H1 (cell line): Measurements from ENCODE around the gene PXDC1. TPM values are rescaled to one million over a fixed set of nuclear protein-coding genes. Genes with fewer than 3 reads are reported as not detected.

Experiments
- CTCF ChIA-PET: fragments of 300-600 bp; sonication (Branson Sonifier 250); formaldehyde crosslinking; loops from one replicate; lab custom pipeline; 2021; ENCODE audit not compliant: partially characterized antibody; lab: Charles Lee
- POLR2A ChIA-PET: fragments of 300-600 bp; sonication (Branson Sonifier 250); formaldehyde crosslinking; loops from one replicate; lab custom pipeline; 2021; ENCODE audit warnings: inconsistent platforms; ENCODE audit not compliant: partially characterized antibody; lab: Charles Lee
- DNase-seq, 2 experiments: peaks; one replicate each; pipeline versions ENCODE4 v3.0.0 to v3.0.0-alpha.2; 2010 to 2022; ENCODE audit warnings: low spot score in 2 of 2, low read depth in 1 of 2, mixed read lengths in 1 of 2
- FAIRE-seq: peaks from 2 replicates; lab custom pipeline; 2011; peaks lifted over from hg19 to GRCh38; lab: Jason Lieb, UNC
- H2AFZ ChIP-seq: 2 replicates; pipeline ENCODE4 v1.8.1; 2012; ENCODE audit warnings: low read length, inconsistent platforms
- H2AK5ac ChIP-seq: 2 replicates; pipeline ENCODE4 v1.6.1; 2013; ENCODE audit warnings: low read depth, low read length
- H2BK120ac ChIP-seq: replicated peaks from 2 replicates; pipeline ENCODE3; 2013; ENCODE audit warnings: low read depth, low read length, inconsistent platforms
- H2BK12ac ChIP-seq: 2 replicates; pipeline ENCODE4 v1.6.1; 2013; ENCODE audit warnings: low read depth, low read length
- H2BK15ac ChIP-seq: 2 replicates; pipeline ENCODE4 v1.6.1; 2013; ENCODE audit warnings: low read length
- H2BK20ac ChIP-seq: 2 replicates; pipeline ENCODE4 v1.6.1; 2013; ENCODE audit warnings: low read length
- H2BK5ac ChIP-seq: 2 replicates; pipeline ENCODE4 v1.6.1; 2013; ENCODE audit warnings: low read depth, low read length
- H3K14ac ChIP-seq: 2 replicates; pipeline ENCODE4 v1.6.1; 2013; ENCODE audit warnings: inconsistent platforms; ENCODE audit not compliant: insufficient read length
- H3K18ac ChIP-seq: 2 replicates; pipeline ENCODE4 v1.6.1; 2013; ENCODE audit warnings: low read length; ENCODE audit errors: extremely low read depth
- H3K23ac ChIP-seq: 2 replicates; pipeline ENCODE4 v1.6.1; 2013; ENCODE audit warnings: inconsistent platforms; ENCODE audit not compliant: insufficient read length
- H3K23me2 ChIP-seq: 2 replicates; pipeline ENCODE4 v1.6.1; 2013; ENCODE audit warnings: low read depth, low read length
- H3K27ac ChIP-seq: 2 replicates; pipeline ENCODE4 v1.6.1; 2011; ENCODE audit warnings: low read depth, low read length, inconsistent platforms
- H3K27me3 ChIP-seq, 4 experiments: replicated peaks in 1 of 4; 1 replicate in 1 of 4; 2 replicates in 3 of 4; pipeline versions ENCODE4 v1.6.1 to v1.8.1; 2011 to 2013; ENCODE audit warnings: low read length in 3 of 4, mild to moderate bottlenecking in 3 of 4, inconsistent platforms in 2 of 4, mixed read lengths in 2 of 4, moderate library complexity in 1 of 4; ENCODE audit not compliant: control insufficient read depth in 3 of 4, insufficient read depth in 3 of 4; ENCODE audit errors: extremely low read depth in 1 of 4
- H3K36me3 ChIP-seq, 4 experiments: 2 replicates each; pipeline versions ENCODE4 v1.6.1 to v1.8.1; 2011 to 2013; ENCODE audit warnings: mild to moderate bottlenecking in 4 of 4, low read length in 3 of 4, moderate library complexity in 2 of 4, control low read depth in 1 of 4, inconsistent platforms in 1 of 4; ENCODE audit not compliant: insufficient read depth in 4 of 4, control insufficient read depth in 2 of 4
- H3K4ac ChIP-seq: replicated peaks from 2 replicates; pipeline ENCODE3; 2013; ENCODE audit warnings: low read length, low read depth, mixed read lengths, inconsistent platforms; ENCODE audit not compliant: insufficient read length
- H3K4me1 ChIP-seq, 4 experiments: replicated peaks in 1 of 4; 1 replicate in 1 of 4; 2 replicates in 3 of 4; pipeline versions ENCODE4 v1.6.1 to v1.8.1; 2011 to 2013; ENCODE audit warnings: low read length in 3 of 4, inconsistent platforms in 2 of 4, mixed read lengths in 1 of 4; ENCODE audit not compliant: insufficient read depth in 4 of 4, control insufficient read depth in 3 of 4
- H3K4me2 ChIP-seq, 2 experiments: 2 replicates each; pipeline versions ENCODE4 v1.6.1 to v1.8.1; 2011 to 2013; ENCODE audit warnings: low read depth in 2 of 2, low read length in 2 of 2, control low read depth in 1 of 2, inconsistent platforms in 1 of 2, mild to moderate bottlenecking in 1 of 2; ENCODE audit not compliant: insufficient read depth in 1 of 2
- H3K4me3 ChIP-seq, 4 experiments: fragments of 200-600, 300-600 bp in 1 of 4; sonication (generic), shearing (Covaris generic), sonication (Bioruptor Twin) in 1 of 4; 2 replicates each; pipeline versions ENCODE4 v1.5.1 to v1.8.1; 2011 to 2016; ENCODE audit warnings: low read length in 4 of 4, low read depth in 3 of 4, control low read depth in 2 of 4, inconsistent platforms in 2 of 4, mild to moderate bottlenecking in 2 of 4, mixed read lengths in 1 of 4, moderate library complexity in 1 of 4; ENCODE audit not compliant: insufficient read depth in 2 of 4; ENCODE audit errors: extremely low read depth in 1 of 4
- H3K56ac ChIP-seq: replicated peaks from 2 replicates; pipeline ENCODE3; 2013; ENCODE audit warnings: low read depth, mild to moderate bottlenecking, mixed read lengths, low read length, inconsistent platforms; ENCODE audit not compliant: insufficient read length
- H3K79me1 ChIP-seq: 2 replicates; pipeline ENCODE4 v1.6.1; 2013; ENCODE audit warnings: low read depth, low read length, control low read depth
- H3K79me2 ChIP-seq, 2 experiments: 2 replicates each; pipeline versions ENCODE4 v1.6.1 to v1.8.1; 2012 to 2013; ENCODE audit warnings: low read length in 2 of 2, mild to moderate bottlenecking in 2 of 2, inconsistent platforms in 1 of 2; ENCODE audit not compliant: insufficient read depth in 2 of 2, control insufficient read depth in 1 of 2
- H3K9ac ChIP-seq, 4 experiments: replicated peaks in 1 of 4; 1 replicate in 1 of 4; 2 replicates in 3 of 4; pipeline versions ENCODE4 v1.6.1 to v1.8.1; 2011 to 2013; ENCODE audit warnings: low read depth in 3 of 4, low read length in 3 of 4, control low read depth in 2 of 4, mild to moderate bottlenecking in 2 of 4, moderate library complexity in 2 of 4, inconsistent platforms in 1 of 4; ENCODE audit errors: extremely low read depth in 1 of 4
- H3K9me3 ChIP-seq, 2 experiments: 2 replicates each; pipeline versions ENCODE4 v1.6.1 to v1.8.1; 2012 to 2013; ENCODE audit warnings: mild to moderate bottlenecking in 2 of 2, moderate library complexity in 2 of 2, control low read depth in 1 of 2, inconsistent platforms in 1 of 2, low read depth in 1 of 2, low read length in 1 of 2, mixed read lengths in 1 of 2; ENCODE audit not compliant: insufficient read depth in 2 of 2
- H4K20me1 ChIP-seq, 2 experiments: replicated peaks in 1 of 2; 2 replicates each; pipeline versions ENCODE3 to v1.8.1; 2011 to 2013; ENCODE audit warnings: inconsistent platforms in 2 of 2, low read length in 2 of 2, mild to moderate bottlenecking in 1 of 2; ENCODE audit not compliant: insufficient read depth in 2 of 2, control insufficient read depth in 1 of 2
- H4K5ac ChIP-seq: 2 replicates; pipeline ENCODE4 v1.6.1; 2013; ENCODE audit warnings: low read length, low read depth, mixed read lengths, inconsistent platforms; ENCODE audit not compliant: insufficient read length
- H4K8ac ChIP-seq: 2 replicates; pipeline ENCODE4 v1.8.0; 2013; ENCODE audit warnings: mild to moderate bottlenecking, moderate library complexity, low read length, inconsistent platforms; ENCODE audit not compliant: insufficient read depth; ENCODE audit errors: extremely low read depth
- H4K91ac ChIP-seq: replicated peaks from 2 replicates; pipeline ENCODE3; 2013; ENCODE audit warnings: low read length, mixed read lengths, inconsistent platforms; ENCODE audit not compliant: insufficient read length
- BRCA1 ChIP-seq: IDR thresholded peaks from 2 replicates; pipeline ENCODE4 v1.6.1; 2012; ENCODE audit warnings: low read depth, low read length, improper control_type of control experiment
- CEBPB ChIP-seq: IDR thresholded peaks from 2 replicates; pipeline ENCODE4 v1.6.1; 2012; ENCODE audit warnings: low read depth, low read length
- NRF1 ChIP-seq: IDR thresholded peaks from 2 replicates; pipeline ENCODE4 v1.6.1; 2011; ENCODE audit warnings: mild to moderate bottlenecking, low read depth, low read length, improper control_type of control experiment
- TBP ChIP-seq: IDR thresholded peaks from 2 replicates; pipeline ENCODE4 v1.6.1; 2011; ENCODE audit warnings: low read depth, low read length, improper control_type of control experiment
- TCF12 ChIP-seq: IDR thresholded peaks from 2 replicates; pipeline ENCODE4 v1.6.1; 2011; ENCODE audit warnings: low read depth, mild to moderate bottlenecking, low read length
- TEAD4 ChIP-seq: IDR thresholded peaks from 2 replicates; pipeline ENCODE4 v1.6.1; 2012; ENCODE audit warnings: low read depth, low read length, inconsistent platforms, mixed read lengths
- WGBS, 2 experiments: shearing (Covaris generic) in 1 of 2; methylation state at CpG; one replicate each; pipeline versions ENCODE4 v1.1.6 to v1.1.7; 2013 to 2015; ENCODE audit warnings: low lambda C conversion rate in 2 of 2, mixed read lengths in 2 of 2, inconsistent platforms in 1 of 2, low coverage in 1 of 2, missing lambda C conversion rate in 1 of 2; ENCODE audit not compliant: insufficient replicate concordance in 2 of 2, insufficient coverage in 1 of 2, insufficient read length in 1 of 2; ENCODE audit errors: extremely low coverage in 1 of 2, missing lambda C conversion rate in 1 of 2; 5-methylcytosine and 5-hydroxymethylcytosine counted together
- polyA plus RNA-seq, 7 experiments: library from polyadenylated mRNA; depleted of rRNA in 3 of 7; stranded (reverse) in 5 of 7; unstranded in 2 of 7; fragments of >200 nt in 5 of 7; fragments of 200-250 nt in 2 of 7; gene quantifications; 1 replicate in 5 of 7; 2 replicates in 1 of 7; 4 replicates in 1 of 7; pipeline versions ENCODE4 v1.2.1 to v1.2.3, GENCODE V29; 2011 to 2013; ENCODE audit warnings: missing spikeins in 2 of 7, mixed read lengths in 2 of 7
- total RNA-seq: library from RNA; stranded (reverse); fragmentation: NEBNext Ultra II Directional; extraction: Animal tissue kit (Norgen Biotek cat#: 25700); gene quantifications from 2 replicates; pipeline ENCODE4 v1.2.1, GENCODE V29; 2021
- TF ChIP-seq, protein P1 (sequence below): IDR thresholded peaks from 2 replicates; pipeline ENCODE4 v1.6.1; 2012; ENCODE audit warnings: inconsistent platforms

Gene PXDC1
- total and polyA plus RNA-seq, 2 of the 8 experiments (the other 6 are each of a cell fraction or from before 2014, with no cell fraction given), result 1.7 to 2.0 TPM

DNA sequence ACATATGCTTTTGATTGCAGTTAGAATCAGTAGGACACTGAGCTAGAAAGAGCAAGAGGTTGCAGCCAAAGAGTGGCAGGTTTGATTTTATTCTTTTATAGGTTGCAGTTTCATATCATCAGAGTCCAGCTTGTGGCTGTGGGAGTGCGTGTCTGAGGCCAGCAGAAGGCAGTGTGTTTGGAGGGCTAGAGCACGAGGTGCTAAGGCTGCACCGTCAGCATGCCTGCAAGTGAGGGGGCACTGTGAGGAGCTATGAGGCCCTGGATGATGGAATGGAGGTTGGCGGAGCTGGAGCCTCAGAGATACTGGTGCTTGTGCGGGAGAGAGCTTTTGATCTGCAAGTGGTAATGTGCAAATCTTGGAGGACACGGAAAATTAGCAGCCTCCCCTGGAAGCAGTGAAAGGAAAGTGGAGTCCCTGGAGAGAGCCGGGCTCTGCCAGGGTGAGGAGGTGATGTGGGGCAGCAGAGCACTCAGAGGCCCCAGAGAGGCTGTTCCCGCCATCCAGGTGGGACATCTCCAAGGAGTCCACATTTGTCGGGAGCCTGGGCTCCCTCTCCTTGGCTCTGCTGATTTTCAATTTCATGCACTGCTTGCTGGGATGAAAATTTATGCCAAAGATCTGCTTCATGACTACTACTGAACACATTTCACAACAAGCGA lies 43.6 kb downstream of the PXDC1 start:
- no peak overlapping the region for H3K27ac ChIP-seq
- H2AK5ac ChIP-seq, result no peak overlapping the region
- no peak overlapping the region for H2BK20ac ChIP-seq
- no peak overlapping the region for H3K4me2 ChIP-seq
- 0 out of 4 replicates have a peak, but pooled peaks cover 0 to 4% of the 10 kb centered on the region in 2 experiments for H3K9me3 ChIP-seq
- no peaks in the 10 kb centered on the region for H4K20me1 ChIP-seq
- H2BK5ac ChIP-seq, result no peak overlapping the region
- ChIA-PET CTCF (interaction anchor here (1.1 kb wide), 1 partner anchor 28 kb away, joined by 3 read pairs; no protein-coding TSS in a partner anchor), POLR2A (no interaction called here)
- no peaks in the 10 kb centered on the region; the same call in 1 of the 2 replicates for H3K23me2 ChIP-seq
- TF ChIP-seq BRCA1 (no peak), NRF1 (no peak), TEAD4 (no peak), TBP (no peak), TCF12 (no peak), CEBPB (no peak)
- TF ChIP-seq, protein P1, sequence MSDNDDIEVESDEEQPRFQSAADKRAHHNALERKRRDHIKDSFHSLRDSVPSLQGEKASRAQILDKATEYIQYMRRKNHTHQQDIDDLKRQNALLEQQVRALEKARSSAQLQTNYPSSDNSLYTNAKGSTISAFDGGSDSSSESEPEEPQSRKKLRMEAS, result no peak
- no peak overlapping the region for H2BK12ac ChIP-seq
- H3K18ac ChIP-seq, result no peak overlapping the region
- no peaks in the 10 kb centered on the region for H3K79me2 ChIP-seq
- H3K79me1 ChIP-seq, result no peaks in the 10 kb centered on the region
- no peak overlapping the region for H3K9ac ChIP-seq
- H3K14ac ChIP-seq, result no peak overlapping the region
- no peak overlapping the region for H3K4me3 ChIP-seq
- no peak overlapping the region for H4K8ac ChIP-seq
- H4K5ac ChIP-seq, result no peak overlapping the region
- no peak for FAIRE-seq
- no peak overlapping the region for H2AFZ ChIP-seq
- H3K36me3 ChIP-seq, result no peaks in the 10 kb centered on the region
- H2BK120ac ChIP-seq, result no peak overlapping the region
- WGBS, 2 experiments, result 89% methylated on average over 10 of the region's 10 CpGs; no CpG with 5 or more reads in 1 of the 2 experiments
- H3K4ac ChIP-seq, result no peak overlapping the region
- DNase-seq, result no peak
- no peaks in the 10 kb centered on the region for H3K4me1 ChIP-seq
- H4K91ac ChIP-seq, result no peak overlapping the region
- H3K23ac ChIP-seq, result no peak overlapping the region
- no peaks in the 10 kb centered on the region; a peak in 1 of 7 replicates for H3K27me3 ChIP-seq
- no peak overlapping the region for H2BK15ac ChIP-seq
- H3K56ac ChIP-seq, result no peak overlapping the region
